HL-60 (cell line): Measurements from ENCODE around the gene HVCN1.
A peak's percentile ranks its signal among the peaks of the same experiment; 100 is the strongest.
"Not testable (repeated sequence)": the region's sequence is repeated elsewhere in the genome, so short reads cannot be mapped to it uniquely, and the experiment has no call there.

ENCODE experiments used
- DNase-seq, 2 experiments: peaks; one replicate each; pipeline ENCODE4 v3.0.0-alpha.2; 2010 to 2020; ENCODE audit warnings: low read depth in 1 of 2, low spot score in 1 of 2
- H3K27ac ChIP-seq: fragments of 250-450 bp; sonication (Bioruptor Pico); replicated peaks from 2 replicates; pipeline ENCODE4 v1.5.1; 2020; ENCODE audit warnings: mild to moderate bottlenecking, moderate library complexity
- H3K27me3 ChIP-seq: fragments of 250-450 bp; sonication (Bioruptor Pico); 2 replicates; pipeline ENCODE4 v1.5.1; 2021; ENCODE audit warnings: mild to moderate bottlenecking, moderate library complexity; ENCODE audit not compliant: insufficient read depth, poor library complexity, severe bottlenecking
- H3K4me3 ChIP-seq: replicated peaks from 2 replicates; pipeline ENCODE4 v1.5.1; 2011; ENCODE audit warnings: mild to moderate bottlenecking, control low read depth, low read length; ENCODE audit not compliant: insufficient read depth
- CTCF ChIP-seq: IDR thresholded peaks from one replicate; pipeline ENCODE4 v1.5.1; 2011; ENCODE audit warnings: low read length, control low read depth, inconsistent platforms; ENCODE audit not compliant: insufficient read depth
- GABPA ChIP-seq: IDR thresholded peaks from 2 replicates; pipeline ENCODE4 v1.6.1; 2012; ENCODE audit warnings: low read depth
- POLR2AphosphoS5 ChIP-seq: IDR thresholded peaks from 2 replicates; pipeline ENCODE4 v1.6.1; 2012; ENCODE audit warnings: low read depth
- SPI1 ChIP-seq: IDR thresholded peaks from 2 replicates; pipeline ENCODE4 v1.6.1; 2012; ENCODE audit warnings: low read depth, mild to moderate bottlenecking, borderline replicate concordance
- TF ChIP-seq, protein P1 (sequence below): IDR thresholded peaks from 2 replicates; pipeline ENCODE4 v1.6.1; 2012; ENCODE audit warnings: low read depth; ENCODE audit not compliant: insufficient replicate concordance

Gene HVCN1

DNA sequence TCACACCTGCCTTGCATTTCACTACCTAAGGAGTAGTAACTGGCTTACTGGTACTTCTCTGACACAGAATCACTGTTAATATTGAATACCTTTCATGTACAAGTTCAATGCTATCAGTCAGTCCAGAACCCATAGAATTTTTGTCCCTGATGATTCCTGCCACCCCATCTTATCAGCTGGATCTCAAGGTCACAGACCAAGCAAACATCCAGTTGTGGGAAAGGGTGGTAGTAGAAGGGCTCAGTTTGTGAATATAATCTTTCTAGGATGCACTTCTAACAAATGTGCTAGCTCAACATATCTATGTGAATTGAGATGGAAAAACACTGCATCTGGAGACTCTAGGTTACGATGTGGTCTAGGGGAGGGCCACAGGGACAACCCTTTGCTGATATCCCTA, 39.7 kb upstream of the HVCN1 start:
- H3K27me3 ChIP-seq, result no peaks in the 10 kb centered on the region
- no peak for DNase-seq
- no peak overlapping the region for H3K27ac ChIP-seq
- no peak overlapping the region for H3K4me3 ChIP-seq
- no peak for TF ChIP-seq CTCF
- TF ChIP-seq SPI1, result no peak
- no peak for TF ChIP-seq POLR2AphosphoS5
- TF ChIP-seq, protein P1, sequence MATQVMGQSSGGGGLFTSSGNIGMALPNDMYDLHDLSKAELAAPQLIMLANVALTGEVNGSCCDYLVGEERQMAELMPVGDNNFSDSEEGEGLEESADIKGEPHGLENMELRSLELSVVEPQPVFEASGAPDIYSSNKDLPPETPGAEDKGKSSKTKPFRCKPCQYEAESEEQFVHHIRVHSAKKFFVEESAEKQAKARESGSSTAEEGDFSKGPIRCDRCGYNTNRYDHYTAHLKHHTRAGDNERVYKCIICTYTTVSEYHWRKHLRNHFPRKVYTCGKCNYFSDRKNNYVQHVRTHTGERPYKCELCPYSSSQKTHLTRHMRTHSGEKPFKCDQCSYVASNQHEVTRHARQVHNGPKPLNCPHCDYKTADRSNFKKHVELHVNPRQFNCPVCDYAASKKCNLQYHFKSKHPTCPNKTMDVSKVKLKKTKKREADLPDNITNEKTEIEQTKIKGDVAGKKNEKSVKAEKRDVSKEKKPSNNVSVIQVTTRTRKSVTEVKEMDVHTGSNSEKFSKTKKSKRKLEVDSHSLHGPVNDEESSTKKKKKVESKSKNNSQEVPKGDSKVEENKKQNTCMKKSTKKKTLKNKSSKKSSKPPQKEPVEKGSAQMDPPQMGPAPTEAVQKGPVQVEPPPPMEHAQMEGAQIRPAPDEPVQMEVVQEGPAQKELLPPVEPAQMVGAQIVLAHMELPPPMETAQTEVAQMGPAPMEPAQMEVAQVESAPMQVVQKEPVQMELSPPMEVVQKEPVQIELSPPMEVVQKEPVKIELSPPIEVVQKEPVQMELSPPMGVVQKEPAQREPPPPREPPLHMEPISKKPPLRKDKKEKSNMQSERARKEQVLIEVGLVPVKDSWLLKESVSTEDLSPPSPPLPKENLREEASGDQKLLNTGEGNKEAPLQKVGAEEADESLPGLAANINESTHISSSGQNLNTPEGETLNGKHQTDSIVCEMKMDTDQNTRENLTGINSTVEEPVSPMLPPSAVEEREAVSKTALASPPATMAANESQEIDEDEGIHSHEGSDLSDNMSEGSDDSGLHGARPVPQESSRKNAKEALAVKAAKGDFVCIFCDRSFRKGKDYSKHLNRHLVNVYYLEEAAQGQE, result no peak
- TF ChIP-seq GABPA, result no peak

- Histone ChIP-seq H3K27me3 (no peaks in the 10 kb centered on the region), H3K4me3 (no peak overlapping the region), H3K27ac (no peak overlapping the region)
- no peak for DNase-seq
- TF ChIP-seq CTCF, result no peak
- TF ChIP-seq SPI1, result peak; percentile 60; the same call in 1 of the 2 replicates
- TF ChIP-seq POLR2AphosphoS5, result no peak
These were observed 37.9 kb upstream of the HVCN1 start for GRCh38 chr12:110726708-110727369.

GRCh38 chr12:110726028-110726427, 37.1 kb upstream of the HVCN1 start:
- no peaks in the 10 kb centered on the region for H3K27me3 ChIP-seq
- TF ChIP-seq GABPA (no peak), POLR2AphosphoS5 (no peak), CTCF (no peak), SPI1 (no peak)
- TF ChIP-seq, protein P1, result no peak
- H3K4me3 ChIP-seq, result no peak overlapping the region
- no peak for DNase-seq
- H3K27ac ChIP-seq, result no peak overlapping the region

DNA sequence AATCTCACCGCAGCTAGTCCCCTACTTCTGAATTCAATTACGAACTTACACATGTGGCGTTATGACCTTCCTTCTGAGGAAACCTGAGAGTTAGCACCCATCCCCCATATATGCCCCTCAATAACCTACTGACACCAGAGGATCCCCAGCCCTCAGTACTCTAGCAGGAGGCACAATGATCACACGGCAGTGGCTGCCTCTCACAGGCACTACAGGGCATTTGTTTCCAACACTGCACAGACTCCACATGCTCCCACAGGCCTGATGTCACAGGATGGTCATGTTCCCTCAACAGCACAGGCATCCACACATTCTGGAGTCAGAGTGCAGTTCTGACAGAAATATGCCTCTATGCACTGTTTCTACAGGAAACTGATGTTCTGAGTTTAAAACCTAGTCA, 36.4 kb upstream of the HVCN1 start:
- no peaks in the 10 kb centered on the region for H3K27me3 ChIP-seq
- H3K4me3 ChIP-seq, result no peak overlapping the region
- no peak overlapping the region for H3K27ac ChIP-seq
- TF ChIP-seq CTCF, result no peak
- TF ChIP-seq, protein P1, result no peak
- no peak for TF ChIP-seq POLR2AphosphoS5
- TF ChIP-seq SPI1, result no peak
- no peak for TF ChIP-seq GABPA
- DNase-seq, result no peak

- not testable (repeated sequence) for H3K27me3 ChIP-seq, H3K27ac ChIP-seq, H3K4me3 ChIP-seq, DNase-seq
These were observed 34.0 kb upstream of the HVCN1 start for GRCh38 chr12:110722892-110723291.
